Measurements from ENCODE around the gene LINS1.

DNA sequence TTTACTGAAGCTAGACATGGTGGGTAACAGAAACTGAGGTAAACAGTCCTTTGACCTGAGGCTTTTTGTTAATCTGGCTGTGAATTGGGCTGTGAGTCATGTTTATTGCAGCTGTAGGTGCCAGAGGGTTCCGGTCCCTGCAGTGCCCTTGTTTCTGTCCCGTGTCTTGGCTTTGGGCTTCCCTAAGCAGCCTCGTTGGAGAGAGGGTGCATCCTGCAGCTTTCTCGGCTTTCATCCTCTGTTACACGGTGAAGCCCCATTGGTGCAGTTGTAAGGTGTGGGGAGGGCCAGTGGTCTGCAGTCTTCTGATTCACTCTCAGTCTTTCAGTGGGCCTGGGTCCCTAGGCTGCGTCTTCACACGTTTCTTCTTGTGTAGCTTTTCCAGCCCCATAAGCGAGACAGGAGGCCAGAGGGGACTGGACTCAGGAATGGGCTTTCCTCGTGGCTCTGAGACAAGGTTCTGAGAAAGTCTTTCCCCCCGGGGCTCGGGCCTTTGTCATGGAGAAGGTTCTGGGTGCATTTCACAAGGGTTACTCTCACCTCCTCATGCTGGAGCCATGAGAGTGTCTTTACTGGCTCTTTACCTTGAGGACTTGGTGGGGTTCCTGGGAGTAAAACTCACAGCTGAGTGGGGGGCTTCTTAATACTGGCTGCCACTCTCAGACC, 33.6 kb upstream of the LINS1 start:
- TF ChIP-seq, protein P1, sequence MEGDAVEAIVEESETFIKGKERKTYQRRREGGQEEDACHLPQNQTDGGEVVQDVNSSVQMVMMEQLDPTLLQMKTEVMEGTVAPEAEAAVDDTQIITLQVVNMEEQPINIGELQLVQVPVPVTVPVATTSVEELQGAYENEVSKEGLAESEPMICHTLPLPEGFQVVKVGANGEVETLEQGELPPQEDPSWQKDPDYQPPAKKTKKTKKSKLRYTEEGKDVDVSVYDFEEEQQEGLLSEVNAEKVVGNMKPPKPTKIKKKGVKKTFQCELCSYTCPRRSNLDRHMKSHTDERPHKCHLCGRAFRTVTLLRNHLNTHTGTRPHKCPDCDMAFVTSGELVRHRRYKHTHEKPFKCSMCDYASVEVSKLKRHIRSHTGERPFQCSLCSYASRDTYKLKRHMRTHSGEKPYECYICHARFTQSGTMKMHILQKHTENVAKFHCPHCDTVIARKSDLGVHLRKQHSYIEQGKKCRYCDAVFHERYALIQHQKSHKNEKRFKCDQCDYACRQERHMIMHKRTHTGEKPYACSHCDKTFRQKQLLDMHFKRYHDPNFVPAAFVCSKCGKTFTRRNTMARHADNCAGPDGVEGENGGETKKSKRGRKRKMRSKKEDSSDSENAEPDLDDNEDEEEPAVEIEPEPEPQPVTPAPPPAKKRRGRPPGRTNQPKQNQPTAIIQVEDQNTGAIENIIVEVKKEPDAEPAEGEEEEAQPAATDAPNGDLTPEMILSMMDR (IDR thresholded peaks at IDR 0.05), result no peak
- TF ChIP-seq POLR2AphosphoS5 (IDR thresholded peaks at IDR 0.05; ENCODE audit: low read depth, low read length), result no peak
- no peak for TF ChIP-seq SIN3A (IDR thresholded peaks at IDR 0.05; ENCODE audit: borderline replicate concordance, insufficient read depth, low read depth, low read length)
- TF ChIP-seq TCF7L2 (IDR thresholded peaks at IDR 0.05; ENCODE audit: low read depth, low read length), result no peak
